Stimulated activated CD4-positive, alpha-beta T cell treated with anti-CD3 and anti-CD28 coated beads, Interleukin-4, amount 100 ng/mL, for 48 hours (primary cell): ENCODE results near the gene MAT1A.
"Not testable (repeated sequence)": the region's sequence is repeated elsewhere in the genome, so short reads cannot be mapped to it uniquely, and the experiment has no call there.

ENCODE experiments used
- DNase-seq, 2 donors: peaks; one replicate each; pipeline ENCODE4 v3.0.0-alpha.2; 2020; ENCODE audit warnings: low read depth in 2 of 2

MAT1A gene

GRCh38 chr10:80223031-80223419 is 66.4 kb downstream of the MAT1A start:
- not testable (repeated sequence) for DNase-seq
